ENCODE measurements around the gene CDKN2B-AS1. TPM values are rescaled to one million over a fixed set of nuclear protein-coding genes. Genes with fewer than 3 reads are reported as not detected.

Gene CDKN2B-AS1
- total and polyA plus RNA-seq, 2 donors (not counting 1 experiment from before 2014, with no cell fraction given) = 1.3 to 2.5 TPM

GRCh38 chr9:22022396-22022795 lies 27.8 kb downstream of the CDKN2B-AS1 start:
- no peak for TF ChIP-seq EZH2 (IDR thresholded peaks at IDR 0.05; ENCODE audit: borderline replicate concordance, insufficient read depth, low read depth, low read length, poor library complexity, severe bottlenecking)
- no peak for TF ChIP-seq CTCF (IDR thresholded peaks at IDR 0.05)
- ChIA-PET POLR2A (no interaction called here), CTCF (no interaction called here)
- Histone ChIP-seq H3K4me1 (ENCODE audit: control insufficient read depth in 2 of 2, insufficient read depth in 2 of 2, low read length in 2 of 2) (no peaks in the 10 kb centered on the region), H3K4me2 (replicated peaks; ENCODE audit: low read depth, low read length, poor library complexity, severe bottlenecking) (no peak overlapping the region), H4K20me1 (ENCODE audit: control insufficient read depth, insufficient read depth, low read length, poor library complexity, severe bottlenecking) (no peaks in the 10 kb centered on the region), H3K36me3 (replicated peaks in 1 of 2; ENCODE audit: control extremely low read depth in 1 of 2, control insufficient read depth in 1 of 2, extremely low read depth in 1 of 2, insufficient read depth in 2 of 2, low read length in 1 of 2) (no peaks in the 10 kb centered on the region), H3K4me3 (ENCODE audit: control extremely low read depth in 1 of 5, extremely low read depth in 1 of 5, insufficient read depth in 1 of 5, low read depth in 2 of 5, low read length in 4 of 5) (no peak overlapping the region), H2AFZ (ENCODE audit: insufficient read depth, low read depth, low read length, poor library complexity, severe bottlenecking) (no peak overlapping the region), H3K27me3 (replicated peaks in 1 of 4; ENCODE audit: control extremely low read depth in 1 of 4, control insufficient read depth in 3 of 4, insufficient read depth in 4 of 4, low read length in 3 of 4) (no peaks in the 10 kb centered on the region), H3K9me3 (ENCODE audit: control extremely low read depth in 1 of 3, control insufficient read depth in 2 of 3, insufficient read depth in 1 of 3, low read length in 2 of 3) (peaks cover 0 to 3% (median 0%) of the 10 kb centered on the region in 3 donors), H3K27ac (ENCODE audit: low read length in 2 of 2) (no peak overlapping the region), H3K9ac (ENCODE audit: low read length) (no peak overlapping the region), H3K79me2 (ENCODE audit: control insufficient read depth, insufficient read depth, low read length) (peaks cover 5% of the 10 kb centered on the region)
- no CpG with 5 or more reads among the region's 3 CpGs for WGBS (ENCODE audit: insufficient coverage)
- Mint-ChIP-seq H3K4me3 (no peak overlapping the region), H3K4me1 (no peaks in the 10 kb centered on the region), H3K9me3 (ENCODE audit: insufficient read depth) (peaks cover 8% of the 10 kb centered on the region), H3K27ac (no peak overlapping the region), H3K27me3 (peaks cover 9% of the 10 kb centered on the region)
- intact Hi-C loops (cut with micrococcal nuclease) = no loop called here
- no peak for DNase-seq
- no peak for ATAC-seq (ENCODE audit: low read depth)

GRCh38 chr9:22026696-22027095 lies 32.1 kb downstream of the CDKN2B-AS1 start:
- CTCF ChIA-PET = no interaction called here
- no peak for DNase-seq

More at GRCh38 chr9:22026696-22027095, 32.1 kb downstream of the CDKN2B-AS1 start:
- Histone ChIP-seq H3K4me3 (ENCODE audit: control extremely low read depth in 1 of 5, extremely low read depth in 1 of 5, insufficient read depth in 1 of 5, low read depth in 2 of 5, low read length in 4 of 5) (no peak overlapping the region), H3K79me2 (ENCODE audit: control insufficient read depth, insufficient read depth, low read length) (peaks cover 5% of the 10 kb centered on the region), H3K4me2 (replicated peaks; ENCODE audit: low read depth, low read length, poor library complexity, severe bottlenecking) (no peak overlapping the region), H3K9me3 (ENCODE audit: control extremely low read depth in 1 of 3, control insufficient read depth in 2 of 3, insufficient read depth in 1 of 3, low read length in 2 of 3) (no peaks in the 10 kb centered on the region), H3K36me3 (replicated peaks in 1 of 2; ENCODE audit: control extremely low read depth in 1 of 2, control insufficient read depth in 1 of 2, extremely low read depth in 1 of 2, insufficient read depth in 2 of 2, low read length in 1 of 2) (no peaks in the 10 kb centered on the region), H4K20me1 (ENCODE audit: control insufficient read depth, insufficient read depth, low read length, poor library complexity, severe bottlenecking) (no peaks in the 10 kb centered on the region), H3K27me3 (replicated peaks in 1 of 4; ENCODE audit: control extremely low read depth in 1 of 4, control insufficient read depth in 3 of 4, insufficient read depth in 4 of 4, low read length in 3 of 4) (no peaks in the 10 kb centered on the region), H3K4me1 (ENCODE audit: control insufficient read depth in 2 of 2, insufficient read depth in 2 of 2, low read length in 2 of 2) (peaks cover 3 to 6% of the 10 kb centered on the region in 2 donors), H3K27ac (ENCODE audit: low read length in 2 of 2) (no peak overlapping the region), H2AFZ (ENCODE audit: insufficient read depth, low read depth, low read length, poor library complexity, severe bottlenecking) (no peak overlapping the region), H3K9ac (ENCODE audit: low read length) (no peak overlapping the region)
- Mint-ChIP-seq H3K27ac (no peak overlapping the region), H3K27me3 (peaks cover 3% of the 10 kb centered on the region), H3K9me3 (ENCODE audit: insufficient read depth) (peaks cover 2% of the 10 kb centered on the region), H3K4me1 (peaks cover 8% of the 10 kb centered on the region), H3K4me3 (no peak overlapping the region)
- POLR2A ChIA-PET = interaction anchor here (0.6 kb wide), 1 partner anchor 77 kb away, joined by 4 read pairs; no protein-coding TSS in a partner anchor
- 52% methylated on average over 2 of the region's 6 CpGs for WGBS (ENCODE audit: insufficient coverage)
- TF ChIP-seq CTCF (IDR thresholded peaks at IDR 0.05) (no peak), EZH2 (IDR thresholded peaks at IDR 0.05; ENCODE audit: borderline replicate concordance, insufficient read depth, low read depth, low read length, poor library complexity, severe bottlenecking) (no peak)
- ATAC-seq (ENCODE audit: low read depth) = no peak
- intact Hi-C loops (cut with micrococcal nuclease) = no loop called here
